Mucosa of descending colon (tissue), 3 donors: Measurements from ENCODE around the gene DIDO1. TPM values are rescaled to one million over a fixed set of nuclear protein-coding genes. Genes with fewer than 3 reads are reported as not detected.

Experiments
- ATAC-seq: fragments of 200-7000 bp; cut with Tn5 transposase; one replicate; pipeline ENCODE4 v1.9.1; 2020; ENCODE audit warnings: mild to moderate bottlenecking, moderate library complexity
- DNase-seq, 3 donors: peaks; one replicate each; pipeline ENCODE4 v3.0.0-alpha.2; 2020
- H3K36me3 ChIP-seq: fragments of 200-600 bp; one replicate; pipeline ENCODE4 v1.8.0; 2021; ENCODE audit warnings: low read depth, mild to moderate bottlenecking
- H3K4me1 ChIP-seq: fragments of 200-600 bp; one replicate; pipeline ENCODE4 v1.8.0; 2021; ENCODE audit warnings: low read depth, mild to moderate bottlenecking
- H3K4me3 ChIP-seq: fragments of 200-600 bp; one replicate; pipeline ENCODE4 v1.8.0; 2021; ENCODE audit warnings: mild to moderate bottlenecking
- H3K9me3 ChIP-seq: fragments of 200-600 bp; one replicate; pipeline ENCODE4 v1.8.0; 2021; ENCODE audit warnings: mild to moderate bottlenecking
- intact Hi-C, 2 donors: fragments of 100-400 bp; cut with DNase I in 1 of 2; cut with micrococcal nuclease in 1 of 2; formaldehyde crosslinking; loops; one replicate each; pipeline versions ENCODE4 v1.11.0 to v1.11.1; 2022; cut with DNase I, micrococcal nuclease
- total RNA-seq, 3 donors: library from RNA; stranded (reverse); fragmentation: NEBNext Ultra II Directional in 2 of 3; extraction: Animal tissue kit (Norgen Biotek cat#: 25700) in 2 of 3; gene quantifications; one replicate each; pipeline versions ENCODE4 v1.2.1 to v1.2.4, GENCODE V29; 2021 to 2023
- TF ChIP-seq, protein P1 (sequence below): fragments of 200-600 bp; IDR thresholded peaks from one replicate; pipeline ENCODE4 v1.8.0; 2022; ENCODE audit warnings: antibody characterized with exemption, mild to moderate bottlenecking
- donor health status: DM: no; HTN: no; CAD: no; lungs with moderate emphysema.
- donor health status: DM: no; HTN: no; CAD: no.
- donor health status: DM: no; HTN: yes; CAD: no.

DIDO1 gene
- total RNA-seq, 3 donors from 2014 or later, result 53.4 to 72.5 (median 67.4) TPM

DNA sequence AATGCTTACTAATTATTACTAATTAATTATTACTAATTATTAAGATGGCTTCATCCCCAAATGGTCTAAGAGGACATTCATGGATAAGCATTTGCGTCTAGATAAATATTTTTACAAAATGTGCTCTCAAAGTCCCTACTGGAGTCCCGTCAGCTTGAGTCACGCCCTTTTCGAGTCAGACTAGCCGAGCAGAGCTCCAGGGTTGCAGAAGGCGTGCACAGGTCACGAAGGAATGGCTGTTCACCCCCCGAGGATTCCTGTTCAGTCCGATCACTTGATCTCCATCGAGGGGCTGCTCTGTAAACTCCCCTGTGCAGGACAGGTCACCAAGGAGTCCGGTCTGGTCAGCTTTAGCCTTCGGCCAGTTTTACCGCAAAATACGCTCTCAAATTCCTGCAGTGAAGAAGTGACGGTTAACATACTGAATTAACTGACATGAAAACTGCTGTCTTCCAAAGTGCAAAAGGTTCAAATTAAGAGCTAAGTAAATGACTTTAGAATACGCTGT is 84.5 kb downstream of the DIDO1 start:
- ATAC-seq (no peak), DNase-seq (peak in 1 of 3 donors; percentile 20)
- Histone ChIP-seq H3K4me3 (no peak overlapping the region), H3K36me3 (no peaks in the 10 kb centered on the region), H3K9me3 (no peaks in the 10 kb centered on the region), H3K4me1 (peaks cover 6% of the 10 kb centered on the region)
- TF ChIP-seq, protein P1, sequence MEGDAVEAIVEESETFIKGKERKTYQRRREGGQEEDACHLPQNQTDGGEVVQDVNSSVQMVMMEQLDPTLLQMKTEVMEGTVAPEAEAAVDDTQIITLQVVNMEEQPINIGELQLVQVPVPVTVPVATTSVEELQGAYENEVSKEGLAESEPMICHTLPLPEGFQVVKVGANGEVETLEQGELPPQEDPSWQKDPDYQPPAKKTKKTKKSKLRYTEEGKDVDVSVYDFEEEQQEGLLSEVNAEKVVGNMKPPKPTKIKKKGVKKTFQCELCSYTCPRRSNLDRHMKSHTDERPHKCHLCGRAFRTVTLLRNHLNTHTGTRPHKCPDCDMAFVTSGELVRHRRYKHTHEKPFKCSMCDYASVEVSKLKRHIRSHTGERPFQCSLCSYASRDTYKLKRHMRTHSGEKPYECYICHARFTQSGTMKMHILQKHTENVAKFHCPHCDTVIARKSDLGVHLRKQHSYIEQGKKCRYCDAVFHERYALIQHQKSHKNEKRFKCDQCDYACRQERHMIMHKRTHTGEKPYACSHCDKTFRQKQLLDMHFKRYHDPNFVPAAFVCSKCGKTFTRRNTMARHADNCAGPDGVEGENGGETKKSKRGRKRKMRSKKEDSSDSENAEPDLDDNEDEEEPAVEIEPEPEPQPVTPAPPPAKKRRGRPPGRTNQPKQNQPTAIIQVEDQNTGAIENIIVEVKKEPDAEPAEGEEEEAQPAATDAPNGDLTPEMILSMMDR, result no peak
- intact Hi-C loops, result no loop called here

DNA sequence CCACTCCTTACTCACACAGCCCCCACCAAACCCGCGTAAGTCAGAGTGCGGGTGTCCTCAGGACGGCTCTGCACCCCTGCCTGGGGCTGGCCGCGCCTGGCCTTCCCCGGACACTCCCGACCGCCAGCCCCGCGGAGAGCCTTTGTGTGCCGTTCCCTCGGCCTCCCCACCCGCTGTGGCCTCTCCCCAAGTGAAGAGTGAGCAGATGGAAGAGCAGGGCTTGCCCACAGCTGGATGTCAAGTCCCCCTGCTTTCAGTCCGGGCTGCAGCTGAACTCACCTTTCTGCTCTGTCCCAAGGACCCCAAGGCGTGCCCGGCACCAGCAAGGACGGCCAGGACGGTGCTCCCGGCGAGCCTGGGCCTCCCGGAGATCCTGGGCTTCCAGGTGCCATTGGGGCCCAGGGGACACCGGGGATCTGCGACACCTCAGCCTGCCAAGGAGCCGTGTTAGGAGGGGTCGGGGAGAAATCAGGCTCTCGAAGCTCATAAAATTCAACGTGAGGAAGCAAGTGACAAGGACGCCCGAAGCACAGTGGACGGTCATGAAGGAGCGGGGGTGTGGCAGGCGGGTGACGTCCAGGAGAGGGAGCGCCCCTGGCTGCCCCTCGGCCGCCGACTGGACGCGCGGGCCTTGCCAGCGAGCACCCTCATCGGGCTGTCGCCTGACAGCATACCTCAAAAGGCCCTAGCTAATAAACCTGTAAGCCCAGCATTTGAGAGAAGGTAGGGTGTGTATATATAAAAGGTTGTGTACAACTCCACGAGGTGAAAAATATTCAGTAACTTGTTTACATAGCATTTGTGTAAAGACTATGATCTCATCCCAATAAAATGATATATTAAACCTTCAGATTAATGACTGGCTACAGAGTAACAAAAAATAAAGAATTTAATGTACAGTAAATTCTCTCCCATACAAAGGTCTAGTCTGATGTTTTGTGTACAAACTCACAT is 85.8 kb downstream of the DIDO1 start:
- peaks cover 6% of the 10 kb centered on the region for H3K4me1 ChIP-seq

DNA sequence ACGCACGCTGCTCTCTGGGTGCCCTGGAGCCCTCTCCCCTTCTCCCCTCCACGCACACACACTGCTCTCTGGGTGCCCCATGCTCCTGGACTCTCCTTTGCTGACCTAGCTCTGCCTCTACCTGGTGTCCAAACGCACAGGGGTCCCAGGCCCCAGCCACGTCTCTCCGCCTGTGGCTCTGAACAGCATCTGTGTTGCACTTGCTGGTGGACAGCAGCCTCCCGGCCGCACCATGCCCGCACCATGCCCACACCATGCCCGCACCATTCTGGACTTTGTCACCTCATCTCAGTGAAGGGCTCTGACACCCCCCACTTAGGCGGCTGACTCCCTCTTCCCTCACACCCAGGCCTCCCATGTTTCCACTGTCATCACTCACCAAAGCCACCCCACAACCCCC is 86.5 kb downstream of the DIDO1 start:
- Histone ChIP-seq H3K4me3 (no peak overlapping the region), H3K9me3 (no peaks in the 10 kb centered on the region), H3K36me3 (no peaks in the 10 kb centered on the region), H3K4me1 (peaks cover 6% of the 10 kb centered on the region)
- DNase-seq (peak in 2 of 3 donors; percentile 12 to 37), ATAC-seq (no peak)
- TF ChIP-seq, protein P1, result no peak
- intact Hi-C loops, result no loop called here

More for the DNA sequence above, 85.8 kb downstream of the DIDO1 start:
- H3K9me3 ChIP-seq, result no peaks in the 10 kb centered on the region
- no peaks in the 10 kb centered on the region for H3K36me3 ChIP-seq
- peak; percentile 43 to 60 (median 51) for DNase-seq
- ATAC-seq, result peak; percentile 42
- no peak overlapping the region for H3K4me3 ChIP-seq
- TF ChIP-seq, protein P1, result no peak
- intact Hi-C loops, result no loop called here

DNA sequence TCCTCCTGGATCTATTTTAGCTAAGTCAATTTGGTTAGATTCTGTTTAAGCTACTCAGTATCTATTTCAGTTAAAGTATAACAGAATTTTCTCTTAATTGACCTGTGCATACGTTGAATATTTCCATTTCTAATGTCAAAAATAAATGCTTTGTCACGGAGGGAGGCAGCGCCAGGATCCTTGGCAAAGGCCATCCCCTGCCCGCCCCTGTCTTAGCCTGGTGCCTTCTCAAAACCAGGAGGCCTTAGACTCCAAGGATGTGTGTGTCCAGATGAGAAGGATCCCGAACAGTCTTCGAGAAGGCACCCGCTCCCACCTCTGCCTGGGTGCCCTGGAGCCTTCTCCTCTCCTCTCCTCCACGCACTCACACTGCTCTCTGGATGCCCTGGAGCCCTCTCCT is 87.0 kb downstream of the DIDO1 start:
- TF ChIP-seq, protein P1, result no peak
- H3K9me3 ChIP-seq, result no peaks in the 10 kb centered on the region
- no peak overlapping the region for H3K4me3 ChIP-seq
- peak in 1 of 3 donors; percentile 22 for DNase-seq
- H3K4me1 ChIP-seq, result peaks cover 6% of the 10 kb centered on the region
- no peaks in the 10 kb centered on the region for H3K36me3 ChIP-seq
- no peak for ATAC-seq
- intact Hi-C loops, result no loop called here

DNA sequence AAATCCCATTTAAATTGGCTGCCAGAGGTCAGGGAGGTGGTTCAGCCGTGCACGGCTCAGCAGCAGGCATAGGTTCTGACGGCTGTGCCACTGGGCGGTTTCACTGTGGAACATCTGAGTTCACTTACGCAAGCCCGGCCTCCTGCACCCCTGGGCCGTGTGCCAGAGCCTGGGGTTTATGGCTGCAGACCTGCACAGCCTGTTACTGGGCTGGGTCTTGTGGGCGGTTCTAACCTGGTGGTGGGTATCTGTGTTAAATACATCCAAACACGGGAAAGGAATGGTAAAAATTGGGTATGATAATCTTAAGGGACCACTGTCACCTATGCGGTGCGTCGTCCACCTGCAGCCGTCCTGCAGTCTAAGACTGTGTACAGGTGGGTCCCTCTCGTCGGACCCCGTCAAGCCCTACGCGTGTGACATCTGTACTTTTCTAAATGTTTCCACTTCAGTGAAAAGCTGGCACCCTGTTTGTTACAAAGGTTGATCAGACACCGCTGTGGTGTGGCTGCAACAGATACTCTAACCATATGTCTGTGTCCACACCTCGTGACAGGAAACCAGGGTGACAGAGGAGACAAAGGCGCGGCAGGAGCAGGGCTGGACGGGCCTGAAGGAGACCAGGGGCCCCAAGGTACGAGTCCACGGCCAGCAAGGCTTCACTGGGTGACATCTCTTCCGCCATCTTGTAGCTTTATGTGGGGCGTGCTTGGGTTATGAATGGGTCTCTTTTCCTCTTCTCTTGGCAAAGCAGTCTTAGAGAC is 88.0 kb downstream of the DIDO1 start:
- Histone ChIP-seq H3K9me3 (no peaks in the 10 kb centered on the region), H3K4me3 (no peak overlapping the region), H3K36me3 (no peaks in the 10 kb centered on the region), H3K4me1 (peaks cover 6% of the 10 kb centered on the region)
- DNase-seq (peak; percentile 94 to 95 (median 95)), ATAC-seq (peak; percentile 94)
- intact Hi-C loops, result no loop called here
- TF ChIP-seq, protein P1, result no peak
